Nephron (organoid): ENCODE measurements around the gene TMEM106C.
A peak's percentile ranks its signal among the peaks of the same experiment; 100 is the strongest.

Experiments
- H3K27ac Mint-ChIP-seq, 3 experiments: 2 replicates each; pipeline ENCODE4 v1.8.0; 2020; ENCODE audit warnings: mixed read lengths in 3 of 3, mild to moderate bottlenecking in 2 of 3, moderate library complexity in 1 of 3
- H3K27me3 Mint-ChIP-seq: 2 replicates; pipeline ENCODE4 v1.8.0; 2021; ENCODE audit warnings: low read depth, mild to moderate bottlenecking, moderate library complexity, mixed read lengths
- H3K36me3 Mint-ChIP-seq: 2 replicates; pipeline ENCODE4 v1.8.0; 2020; ENCODE audit warnings: low read depth, mixed read lengths
- H3K4me1 Mint-ChIP-seq: 2 replicates; pipeline ENCODE4 v1.8.0; 2020; ENCODE audit warnings: mixed read lengths
- H3K4me3 Mint-ChIP-seq, 3 experiments: 2 replicates each; pipeline ENCODE4 v1.8.0; 2020; ENCODE audit warnings: mild to moderate bottlenecking in 3 of 3, mixed read lengths in 3 of 3, moderate library complexity in 2 of 3
- H3K9me3 Mint-ChIP-seq: 2 replicates; pipeline ENCODE4 v1.8.0; 2020; ENCODE audit warnings: mixed read lengths
- TF ChIP-seq, protein P1 (sequence below), 3 experiments: fragments of 200-600 bp; sonication (generic); IDR thresholded peaks; one replicate each; pipeline ENCODE4 v1.5.0; 2021; ENCODE audit warnings: antibody characterized with exemption in 3 of 3; ENCODE audit not compliant: unreplicated experiment in 3 of 3

Gene TMEM106C

GRCh38 chr12:47965581-47965980 lies 2.2 kb downstream of the TMEM106C start:
- TF ChIP-seq, protein P1, sequence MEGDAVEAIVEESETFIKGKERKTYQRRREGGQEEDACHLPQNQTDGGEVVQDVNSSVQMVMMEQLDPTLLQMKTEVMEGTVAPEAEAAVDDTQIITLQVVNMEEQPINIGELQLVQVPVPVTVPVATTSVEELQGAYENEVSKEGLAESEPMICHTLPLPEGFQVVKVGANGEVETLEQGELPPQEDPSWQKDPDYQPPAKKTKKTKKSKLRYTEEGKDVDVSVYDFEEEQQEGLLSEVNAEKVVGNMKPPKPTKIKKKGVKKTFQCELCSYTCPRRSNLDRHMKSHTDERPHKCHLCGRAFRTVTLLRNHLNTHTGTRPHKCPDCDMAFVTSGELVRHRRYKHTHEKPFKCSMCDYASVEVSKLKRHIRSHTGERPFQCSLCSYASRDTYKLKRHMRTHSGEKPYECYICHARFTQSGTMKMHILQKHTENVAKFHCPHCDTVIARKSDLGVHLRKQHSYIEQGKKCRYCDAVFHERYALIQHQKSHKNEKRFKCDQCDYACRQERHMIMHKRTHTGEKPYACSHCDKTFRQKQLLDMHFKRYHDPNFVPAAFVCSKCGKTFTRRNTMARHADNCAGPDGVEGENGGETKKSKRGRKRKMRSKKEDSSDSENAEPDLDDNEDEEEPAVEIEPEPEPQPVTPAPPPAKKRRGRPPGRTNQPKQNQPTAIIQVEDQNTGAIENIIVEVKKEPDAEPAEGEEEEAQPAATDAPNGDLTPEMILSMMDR (IDR thresholded peaks at IDR 0.05; ENCODE audit: unreplicated experiment in 3 of 3): no peak
- H3K4me1 Mint-ChIP-seq: peaks cover 27% of the 10 kb centered on the region
- no peaks in the 10 kb centered on the region for H3K9me3 Mint-ChIP-seq

DNA sequence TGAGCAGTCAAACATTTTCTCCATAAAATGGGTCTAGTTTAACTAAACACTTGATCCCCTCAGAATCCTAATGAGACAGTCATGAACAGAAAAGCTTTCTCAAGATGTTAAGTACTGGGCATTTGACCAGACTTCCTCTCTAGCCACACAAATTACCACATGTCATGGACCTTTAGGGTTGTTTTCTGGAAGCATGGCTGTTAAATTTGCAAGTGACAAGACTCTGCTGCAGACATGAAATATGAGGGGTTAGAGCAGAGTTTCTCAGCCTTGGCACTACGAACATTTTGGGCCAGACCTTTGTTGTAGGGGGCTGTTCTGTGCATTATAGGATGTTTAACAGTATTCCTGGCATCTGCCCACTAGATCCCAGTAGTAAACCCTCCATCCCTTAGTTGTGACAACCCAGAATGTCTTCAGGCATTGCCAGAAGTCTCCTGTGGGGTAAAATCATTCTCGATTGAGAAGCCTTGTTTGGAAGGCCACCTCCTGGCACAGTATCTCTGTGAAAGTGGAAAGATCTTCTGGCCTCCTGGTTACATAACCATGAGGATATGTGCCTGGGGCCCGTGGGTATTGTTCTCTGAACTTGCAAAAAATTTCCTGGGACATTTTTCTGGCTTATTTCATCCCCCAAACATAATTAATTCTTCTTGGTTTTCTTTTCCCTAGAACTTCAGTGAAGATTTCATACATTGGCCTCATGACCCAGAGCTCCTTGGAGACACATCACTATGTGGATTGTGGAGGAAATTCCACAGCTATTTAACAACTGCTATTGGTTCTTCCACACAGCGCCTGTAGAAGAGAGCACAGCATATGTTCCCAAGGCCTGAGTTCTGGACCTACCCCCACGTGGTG lies 4.3 kb downstream of the TMEM106C start:
- Mint-ChIP-seq H3K9me3 (no peaks in the 10 kb centered on the region), H3K27ac (peak overlapping the region in 1 of 3 experiments; percentile 39), H3K27me3 (peaks cover 14% of the 10 kb centered on the region), H3K36me3 (peaks cover 38% of the 10 kb centered on the region), H3K4me1 (peaks cover 24% of the 10 kb centered on the region), H3K4me3 (peak overlapping the region in 1 of 3 experiments; percentile 59)
- TF ChIP-seq, protein P1 (IDR thresholded peaks at IDR 0.05; ENCODE audit: unreplicated experiment in 3 of 3): no peak

More at GRCh38 chr12:47965581-47965980, 2.2 kb downstream of the TMEM106C start:
- peaks cover 31% of the 10 kb centered on the region for H3K36me3 Mint-ChIP-seq
- H3K27me3 Mint-ChIP-seq: peaks cover 26% of the 10 kb centered on the region
- H3K27ac Mint-ChIP-seq: no peak overlapping the region
- H3K4me3 Mint-ChIP-seq: peak overlapping the region; percentile 60 to 99 (median 98)

- no peak overlapping the region for H3K27ac Mint-ChIP-seq
- TF ChIP-seq, protein P1 (IDR thresholded peaks at IDR 0.05; ENCODE audit: unreplicated experiment in 3 of 3): no peak
- H3K4me3 Mint-ChIP-seq: no peak overlapping the region
- peaks cover 4% of the 10 kb centered on the region for H3K4me1 Mint-ChIP-seq
- peaks cover 7% of the 10 kb centered on the region for H3K27me3 Mint-ChIP-seq
- H3K36me3 Mint-ChIP-seq: peaks cover 56% of the 10 kb centered on the region
- no peaks in the 10 kb centered on the region for H3K9me3 Mint-ChIP-seq
These were observed 6.4 kb downstream of the TMEM106C start for GRCh38 chr12:47969845-47970244.

DNA sequence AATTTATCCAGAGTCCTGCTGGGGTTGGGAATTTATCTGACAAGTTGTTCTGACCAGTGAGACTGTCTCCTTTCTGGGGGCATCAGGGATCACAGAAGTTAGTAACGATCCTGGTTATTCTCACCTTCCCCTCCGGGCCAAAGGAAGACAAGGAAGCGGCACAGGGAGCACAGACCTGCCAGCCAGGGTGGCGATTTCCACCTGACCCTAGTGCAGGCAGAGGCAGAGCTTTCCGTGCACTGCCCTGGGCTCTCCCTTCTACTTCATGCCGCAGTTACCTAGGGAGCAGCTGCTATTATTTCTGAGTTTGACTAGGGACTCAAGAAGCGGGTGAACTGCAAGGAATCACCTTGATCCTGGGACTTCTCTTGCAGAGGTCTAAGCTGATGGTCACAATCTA lies 7.4 kb downstream of the TMEM106C start:
- H3K4me1 Mint-ChIP-seq: peaks cover 4% of the 10 kb centered on the region
- no peak overlapping the region for H3K27ac Mint-ChIP-seq
- TF ChIP-seq, protein P1 (IDR thresholded peaks at IDR 0.05; ENCODE audit: unreplicated experiment in 3 of 3): no peak
- no peaks in the 10 kb centered on the region for H3K9me3 Mint-ChIP-seq
- H3K4me3 Mint-ChIP-seq: no peak overlapping the region
- peaks cover 4% of the 10 kb centered on the region for H3K27me3 Mint-ChIP-seq
- H3K36me3 Mint-ChIP-seq: peaks cover 52% of the 10 kb centered on the region

- Mint-ChIP-seq H3K4me1 (no peaks in the 10 kb centered on the region), H3K27me3 (peaks cover 4% of the 10 kb centered on the region), H3K27ac (no peak overlapping the region), H3K36me3 (peaks cover 46% of the 10 kb centered on the region), H3K4me3 (no peak overlapping the region), H3K9me3 (no peaks in the 10 kb centered on the region)
- TF ChIP-seq, protein P1 (IDR thresholded peaks at IDR 0.05; ENCODE audit: unreplicated experiment in 3 of 3): no peak
These were observed 9.5 kb downstream of the TMEM106C start for GRCh38 chr12:47972895-47973294.

DNA sequence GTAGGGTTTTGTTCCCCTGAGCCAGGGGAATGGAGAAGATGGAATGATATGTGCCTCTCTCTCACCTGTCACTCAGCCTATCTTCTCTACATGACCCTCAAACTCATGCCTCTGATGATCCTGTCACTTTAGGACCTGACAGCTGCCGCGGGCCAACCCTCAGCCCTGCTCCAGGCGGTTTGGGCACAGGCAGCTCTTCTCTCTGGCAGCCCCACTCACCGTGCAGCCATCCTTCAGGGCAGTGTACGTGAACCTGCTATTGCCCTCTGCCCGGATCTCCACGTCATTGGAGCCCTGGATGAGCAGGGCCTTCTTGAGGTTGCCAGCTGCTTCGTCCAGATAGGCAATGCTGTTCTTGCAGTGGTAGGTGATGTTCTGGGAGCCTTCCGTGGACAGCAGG lies 10.5 kb downstream of the TMEM106C start:
- no peaks in the 10 kb centered on the region for H3K4me1 Mint-ChIP-seq
- TF ChIP-seq, protein P1 (IDR thresholded peaks at IDR 0.05; ENCODE audit: unreplicated experiment in 3 of 3): no peak

More for the DNA sequence above, 10.5 kb downstream of the TMEM106C start:
- peaks cover 41% of the 10 kb centered on the region for H3K36me3 Mint-ChIP-seq
- H3K9me3 Mint-ChIP-seq: no peaks in the 10 kb centered on the region
- no peak overlapping the region for H3K4me3 Mint-ChIP-seq
- peaks cover 4% of the 10 kb centered on the region for H3K27me3 Mint-ChIP-seq
- H3K27ac Mint-ChIP-seq: no peak overlapping the region
